Kidney epithelial cell (primary cell): ENCODE measurements around the gene DLG2. TPM values are rescaled to one million over a fixed set of nuclear protein-coding genes. Genes with fewer than 3 reads are reported as not detected.

ENCODE experiments used
- DNase-seq: peaks from one replicate; pipeline ENCODE4 v3.0.0-alpha.2; 2010; ENCODE audit warnings: low read depth
- H3K27me3 ChIP-seq: 2 replicates; pipeline ENCODE4 v1.6.0; 2011; ENCODE audit warnings: low read length; ENCODE audit not compliant: control insufficient read depth, insufficient read depth
- H3K36me3 ChIP-seq: 2 replicates; pipeline ENCODE4 v1.5.1; 2011; ENCODE audit warnings: low read length; ENCODE audit not compliant: control insufficient read depth, insufficient read depth
- H3K4me3 ChIP-seq: 2 replicates; pipeline ENCODE4 v1.5.1; 2011; ENCODE audit warnings: low read depth, mild to moderate bottlenecking, control low read depth, low read length
- total RNA-seq: library from RNA; depleted of rRNA; stranded (reverse); fragments of >200 nt; gene quantifications from 2 replicates; pipeline ENCODE4 v1.2.3, GENCODE V29; 2015
- TF ChIP-seq, protein P1 (sequence below): IDR thresholded peaks from 2 replicates; pipeline ENCODE4 v1.5.1; 2011; ENCODE audit warnings: mild to moderate bottlenecking, moderate library complexity, low read length, control low read depth, inconsistent platforms; ENCODE audit not compliant: insufficient read depth, poor library complexity, severe bottlenecking

Gene DLG2
- total RNA-seq, 1 donor from 2014 or later, result 0.75 TPM

DNA sequence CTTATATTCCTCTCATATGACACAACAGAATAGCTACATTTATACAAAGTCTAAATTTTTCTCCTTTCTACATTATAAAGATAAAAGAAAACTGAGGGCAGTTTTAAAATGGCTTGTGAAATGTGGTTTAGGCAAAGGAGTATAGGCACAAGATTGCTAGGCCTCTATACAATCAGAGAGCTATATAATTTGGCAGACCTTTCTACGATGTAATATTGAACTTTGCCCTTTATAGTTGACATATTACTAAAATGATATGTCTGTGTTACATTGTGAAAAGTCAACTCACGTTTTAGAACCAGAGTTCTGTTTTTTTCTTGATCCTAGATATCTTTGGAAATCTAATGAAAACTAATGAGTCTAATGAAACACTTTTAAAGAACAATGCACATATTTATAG, 430.2 kb downstream of the DLG2 start:
- H3K27me3 ChIP-seq, result no peaks in the 10 kb centered on the region
- DNase-seq, result no peak
- no peak overlapping the region for H3K4me3 ChIP-seq
- no peaks in the 10 kb centered on the region for H3K36me3 ChIP-seq
- TF ChIP-seq, protein P1, sequence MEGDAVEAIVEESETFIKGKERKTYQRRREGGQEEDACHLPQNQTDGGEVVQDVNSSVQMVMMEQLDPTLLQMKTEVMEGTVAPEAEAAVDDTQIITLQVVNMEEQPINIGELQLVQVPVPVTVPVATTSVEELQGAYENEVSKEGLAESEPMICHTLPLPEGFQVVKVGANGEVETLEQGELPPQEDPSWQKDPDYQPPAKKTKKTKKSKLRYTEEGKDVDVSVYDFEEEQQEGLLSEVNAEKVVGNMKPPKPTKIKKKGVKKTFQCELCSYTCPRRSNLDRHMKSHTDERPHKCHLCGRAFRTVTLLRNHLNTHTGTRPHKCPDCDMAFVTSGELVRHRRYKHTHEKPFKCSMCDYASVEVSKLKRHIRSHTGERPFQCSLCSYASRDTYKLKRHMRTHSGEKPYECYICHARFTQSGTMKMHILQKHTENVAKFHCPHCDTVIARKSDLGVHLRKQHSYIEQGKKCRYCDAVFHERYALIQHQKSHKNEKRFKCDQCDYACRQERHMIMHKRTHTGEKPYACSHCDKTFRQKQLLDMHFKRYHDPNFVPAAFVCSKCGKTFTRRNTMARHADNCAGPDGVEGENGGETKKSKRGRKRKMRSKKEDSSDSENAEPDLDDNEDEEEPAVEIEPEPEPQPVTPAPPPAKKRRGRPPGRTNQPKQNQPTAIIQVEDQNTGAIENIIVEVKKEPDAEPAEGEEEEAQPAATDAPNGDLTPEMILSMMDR, result no peak

DNA sequence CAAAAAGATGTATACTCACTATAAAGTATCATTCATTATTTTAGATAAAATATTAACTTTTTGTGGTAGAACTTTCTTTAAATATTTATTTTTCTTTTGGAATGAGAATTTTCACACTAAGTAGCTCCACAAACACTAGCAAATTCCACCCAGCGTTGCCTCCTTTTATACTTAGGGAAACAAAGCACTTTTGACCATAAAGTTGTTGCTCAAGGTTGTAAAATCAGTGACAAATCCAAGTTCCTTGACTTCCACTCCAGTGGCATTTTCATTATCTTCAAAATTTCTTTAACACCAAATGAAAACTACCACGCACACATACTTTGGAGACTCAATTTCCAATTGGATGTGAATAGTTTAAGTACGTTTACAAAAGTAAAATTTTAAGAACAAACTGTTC, 431.2 kb downstream of the DLG2 start:
- H3K27me3 ChIP-seq, result no peaks in the 10 kb centered on the region
- no peak for DNase-seq
- H3K4me3 ChIP-seq, result no peak overlapping the region
- H3K36me3 ChIP-seq, result no peaks in the 10 kb centered on the region
- TF ChIP-seq, protein P1, result no peak

DNA sequence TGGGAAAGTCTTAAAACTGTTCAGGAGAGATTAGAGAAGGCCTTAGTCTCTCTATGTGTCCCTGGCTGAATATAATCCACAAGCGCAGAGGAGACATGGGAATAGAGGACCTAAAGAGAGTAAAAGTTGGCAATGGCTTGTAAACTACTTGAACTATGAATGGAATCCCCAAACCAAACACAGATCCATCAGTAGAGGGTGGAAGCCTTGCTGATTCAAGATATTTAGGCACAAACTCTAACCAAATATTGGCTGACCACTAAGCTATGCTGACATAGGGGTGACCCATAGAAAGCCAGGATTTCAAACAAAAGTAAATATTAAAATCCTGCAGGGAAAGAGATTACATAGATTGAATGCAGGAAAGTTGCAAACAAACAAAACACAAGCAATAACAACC, 439.2 kb downstream of the DLG2 start:
- no peak overlapping the region for H3K4me3 ChIP-seq
- no peaks in the 10 kb centered on the region for H3K27me3 ChIP-seq
- H3K36me3 ChIP-seq, result no peaks in the 10 kb centered on the region
- DNase-seq, result no peak
- TF ChIP-seq, protein P1, result no peak

DNA sequence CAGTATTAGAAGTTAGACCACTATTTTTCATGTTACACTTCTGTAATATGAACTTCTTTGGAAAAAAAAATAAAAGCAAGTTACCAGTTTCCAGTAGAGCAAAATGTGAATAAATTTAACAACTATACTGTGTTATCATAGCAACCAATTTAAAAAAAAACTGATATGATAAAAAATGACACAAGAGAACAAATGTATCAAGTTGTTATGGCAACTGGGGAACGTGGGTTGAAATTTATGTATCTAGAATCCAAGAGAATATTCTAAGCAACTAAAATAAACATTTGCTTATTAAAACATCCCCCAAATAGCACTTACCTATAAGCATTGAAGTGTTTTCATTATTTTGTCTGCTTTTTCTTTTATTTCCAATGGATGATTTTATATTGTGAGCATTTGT, 442.4 kb downstream of the DLG2 start:
- Histone ChIP-seq H3K36me3 (no peaks in the 10 kb centered on the region), H3K27me3 (no peaks in the 10 kb centered on the region), H3K4me3 (no peak overlapping the region)
- TF ChIP-seq, protein P1, result no peak
- DNase-seq, result no peak

- TF ChIP-seq, protein P1, result peak; percentile 57
- peak; percentile 14 for DNase-seq
- H3K36me3 ChIP-seq, result no peaks in the 10 kb centered on the region
- H3K27me3 ChIP-seq, result no peaks in the 10 kb centered on the region
- no peak overlapping the region for H3K4me3 ChIP-seq
Observed at GRCh38 chr11:85182441-85183387, 444.4 kb downstream of the DLG2 start.
